ENCODE data around the gene PLCD4. TPM values are rescaled to one million over a fixed set of nuclear protein-coding genes. Genes with fewer than 3 reads are reported as not detected.

Gene PLCD4
- total RNA-seq (2014; rRNA removed; shearing (Covaris generic); ENCODE audit: low replicate concordance), result 4.3 and 11.9 TPM in 2 replicates

DNA sequence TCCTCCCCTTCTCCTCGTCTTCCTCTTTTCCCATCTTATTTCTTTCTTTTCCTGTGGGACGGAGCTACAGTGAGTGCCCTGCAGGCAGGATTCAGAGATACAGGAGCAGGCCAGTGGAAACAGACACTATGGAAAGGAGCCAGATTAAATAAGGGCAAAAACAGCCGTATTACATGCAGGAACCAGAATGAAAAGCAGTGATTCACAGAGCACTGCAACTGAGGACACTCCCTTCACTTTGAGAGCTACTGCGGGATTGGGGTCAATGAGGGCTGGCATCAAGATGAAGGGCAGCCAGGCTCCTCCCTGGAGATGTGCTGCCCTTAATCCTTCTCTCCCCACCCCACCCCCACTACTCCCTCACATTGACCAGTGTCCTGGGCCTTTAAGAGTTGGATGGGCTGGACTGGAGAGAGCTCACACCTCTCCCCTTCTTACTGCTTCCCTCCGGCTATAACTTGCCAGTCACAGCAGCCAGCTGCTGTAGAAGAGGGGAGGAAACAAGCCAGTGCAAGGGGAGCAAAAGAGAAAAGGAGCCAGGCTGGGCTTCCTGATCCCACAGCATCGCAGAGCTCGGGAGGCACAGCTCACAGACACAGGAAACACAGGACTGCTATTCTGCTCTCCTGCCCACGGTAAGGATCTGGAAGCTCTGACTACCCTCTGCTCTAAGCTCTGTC, at the start of gene PLCD4:
Gene PLCD4 (plus strand): TSS at position 464 of the 680 bp plus-strand sequence. CDS start 7,841 bp downstream, outside the sequence.
- peak; percentile 91 for DNase-seq (ENCODE audit: low read depth)
- in situ Hi-C loops (cut with HindIII; ENCODE audit: low pct_unique_long_range_greater_than_20kb, low sequenced_read_pairs), result no loop called here

GRCh38 chr2:218557941-218558340, 49.8 kb upstream of the PLCD4 start:
- no peak for DNase-seq (ENCODE audit: low read depth)
- in situ Hi-C loops (cut with HindIII; ENCODE audit: low pct_unique_long_range_greater_than_20kb, low sequenced_read_pairs), result no loop called here

DNA sequence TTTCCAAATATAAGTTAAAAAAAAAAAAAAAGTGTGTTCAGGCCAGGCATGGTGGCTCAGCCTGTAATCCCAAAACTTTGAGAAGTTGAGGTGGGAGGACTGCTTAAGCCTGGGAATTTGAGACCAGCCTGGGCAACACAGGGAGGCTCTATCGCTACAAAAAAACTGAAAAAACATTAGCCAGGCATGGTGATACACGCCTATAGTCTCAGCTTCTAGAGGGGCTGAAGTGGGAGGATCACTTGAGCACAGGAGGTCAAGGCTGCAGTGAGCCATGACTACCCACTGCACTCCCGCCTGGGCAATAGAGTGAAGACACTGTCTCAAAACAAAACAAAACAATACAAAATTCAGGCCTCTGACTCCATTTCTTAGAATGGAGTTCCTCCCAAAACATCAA, 48.7 kb upstream of the PLCD4 start:
- no peak for DNase-seq (ENCODE audit: low read depth)
- in situ Hi-C loops (cut with HindIII; ENCODE audit: low pct_unique_long_range_greater_than_20kb, low sequenced_read_pairs), result no loop called here

DNA sequence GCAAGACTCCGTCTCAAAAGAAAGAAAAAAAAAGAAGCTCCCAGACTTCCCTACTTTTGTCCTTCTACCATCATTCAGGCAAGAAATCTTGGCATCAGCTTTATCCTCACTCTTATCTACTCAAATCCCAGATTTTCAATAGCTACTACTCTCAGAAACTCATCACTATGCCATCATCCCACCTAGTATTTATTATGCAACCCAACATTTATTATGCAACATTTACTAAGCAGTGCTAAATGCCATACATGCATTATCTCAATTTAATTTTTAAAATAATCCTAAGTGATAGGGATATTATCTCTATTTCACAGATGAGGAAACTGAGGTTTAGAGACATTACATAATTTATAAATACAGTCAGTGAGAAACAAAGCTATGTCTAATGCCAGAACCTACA, 43.6 kb upstream of the PLCD4 start:
- in situ Hi-C loops (cut with HindIII; ENCODE audit: low pct_unique_long_range_greater_than_20kb, low sequenced_read_pairs), result no loop called here
- DNase-seq (ENCODE audit: low read depth), result no peak

- no peak for DNase-seq (ENCODE audit: low read depth)
- in situ Hi-C loops (cut with HindIII; ENCODE audit: low pct_unique_long_range_greater_than_20kb, low sequenced_read_pairs), result no loop called here
Observed at GRCh38 chr2:218566296-218566695, 41.4 kb upstream of the PLCD4 start.

- DNase-seq (ENCODE audit: low read depth), result no peak
- in situ Hi-C loops (cut with HindIII; ENCODE audit: low pct_unique_long_range_greater_than_20kb, low sequenced_read_pairs), result no loop called here
Observed at GRCh38 chr2:218567797-218568189, 39.9 kb upstream of the PLCD4 start.

DNA sequence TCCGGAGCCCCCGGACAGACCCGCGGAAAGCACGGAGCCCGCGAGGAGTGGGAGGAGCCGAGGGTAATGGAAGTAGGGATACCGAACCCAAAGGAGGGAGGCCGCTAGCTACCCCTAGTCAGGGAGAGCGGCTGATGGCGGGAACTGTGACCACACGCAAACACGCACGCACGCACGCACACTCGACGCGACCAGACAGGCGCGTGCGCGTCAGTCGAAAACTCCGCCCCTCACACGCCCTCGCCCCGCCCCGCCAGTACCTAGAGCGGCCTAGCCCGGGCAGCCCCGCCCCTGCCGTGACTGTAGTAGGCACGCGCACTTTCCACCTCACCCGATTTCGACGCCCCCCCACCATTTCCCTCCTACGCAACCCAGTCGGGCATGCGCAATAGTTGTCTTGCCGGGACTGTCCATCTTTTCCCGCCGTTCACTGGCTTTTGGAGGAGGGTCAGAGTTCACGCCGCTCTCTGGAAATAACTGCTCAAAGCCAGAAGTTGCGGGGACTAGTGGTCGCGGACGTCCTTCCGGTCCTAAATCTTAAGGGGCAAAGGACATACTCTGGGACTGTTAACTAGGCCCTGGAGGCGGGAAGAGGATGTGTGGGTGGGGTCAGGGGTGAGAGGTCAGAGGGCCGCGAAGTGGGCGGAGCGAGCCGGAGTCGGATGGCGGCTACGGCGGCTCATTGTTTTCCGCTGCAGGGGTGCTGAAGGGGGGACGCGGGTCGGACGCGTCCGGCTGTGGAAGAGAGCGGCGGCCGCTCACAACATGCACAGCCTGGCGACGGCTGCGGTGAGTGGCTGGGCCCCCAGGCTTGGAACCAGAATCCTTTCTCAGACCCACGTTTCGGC, 39.3 kb upstream of the PLCD4 start, which contains the start of the genes CNOT9 and USP37:
Gene CNOT9 (plus strand): TSS at position 650 of the 848 bp plus-strand sequence. CDS start 116 bp downstream, at position 766.
Gene USP37 (minus strand): TSS at position 162 of the 848 bp plus-strand sequence. CDS start 9,698 bp downstream, outside the sequence.
- DNase-seq (ENCODE audit: low read depth), result peak; percentile 96
- in situ Hi-C loops (cut with HindIII; ENCODE audit: low pct_unique_long_range_greater_than_20kb, low sequenced_read_pairs), result no loop called here

DNA sequence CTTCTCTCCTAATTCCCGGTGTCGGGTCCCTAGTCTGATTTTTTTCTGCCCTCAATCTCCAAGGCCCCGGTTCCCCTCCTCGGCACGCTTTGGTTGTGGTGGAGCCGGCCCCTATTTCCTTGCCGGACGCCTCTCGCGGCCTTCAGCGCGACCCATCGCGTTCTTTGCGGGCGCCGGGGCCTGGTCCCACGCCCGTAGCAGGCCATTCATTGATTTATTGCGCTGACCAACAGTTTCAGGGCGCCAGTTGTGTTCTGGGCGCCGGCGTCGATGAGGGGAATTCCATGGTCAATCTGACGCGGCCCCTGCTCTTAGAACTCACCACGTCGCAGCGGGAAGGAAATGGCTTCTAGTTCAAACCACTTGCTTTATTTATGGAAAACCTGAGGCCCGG, 38.7 kb upstream of the PLCD4 start:
- in situ Hi-C loops (cut with HindIII; ENCODE audit: low pct_unique_long_range_greater_than_20kb, low sequenced_read_pairs), result no loop called here
- DNase-seq (ENCODE audit: low read depth), result peak; percentile 66

DNA sequence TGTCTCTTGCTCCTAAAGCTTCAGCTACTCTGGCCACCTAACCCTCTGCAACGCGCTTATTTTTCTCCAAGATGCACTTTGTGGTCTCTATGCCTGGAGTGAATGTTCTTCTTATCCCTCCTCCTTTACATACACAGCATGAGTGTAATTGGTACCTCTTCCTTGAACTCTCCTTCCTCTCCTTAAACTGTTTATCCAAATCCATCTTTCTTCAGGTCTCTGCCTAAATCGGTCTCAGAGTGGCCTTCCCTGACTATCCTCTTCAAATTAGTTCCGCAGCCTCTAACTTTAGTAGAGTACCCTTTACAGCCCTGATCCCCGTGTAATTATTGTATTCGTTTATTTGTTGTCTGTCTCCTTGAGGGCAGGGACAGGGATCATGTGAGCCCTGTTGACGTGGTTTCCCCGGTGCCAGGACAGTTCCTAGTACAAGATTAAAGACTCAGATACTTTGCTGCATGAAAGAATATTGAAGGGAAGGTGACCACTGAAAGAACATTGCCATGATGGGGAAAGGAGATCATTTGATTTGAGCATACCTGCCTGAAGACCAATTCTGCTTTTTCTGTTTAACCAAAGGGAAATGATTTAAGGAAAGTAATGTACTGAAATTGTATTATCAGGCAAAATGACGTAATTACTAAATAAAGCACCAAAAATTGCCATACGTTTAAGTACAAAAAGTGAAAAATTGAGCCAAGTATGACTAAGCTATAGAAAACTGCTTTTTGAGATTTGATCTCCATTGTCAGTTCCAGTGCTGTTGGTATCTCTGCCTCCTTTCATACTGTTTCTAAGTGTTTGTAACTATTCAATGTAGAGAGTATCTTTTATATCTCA, 37.8 kb upstream of the PLCD4 start:
- peak; percentile 56 for DNase-seq (ENCODE audit: low read depth)
- in situ Hi-C loops (cut with HindIII; ENCODE audit: low pct_unique_long_range_greater_than_20kb, low sequenced_read_pairs), result no loop called here

GRCh38 chr2:218570850-218571249, 36.8 kb upstream of the PLCD4 start:
- in situ Hi-C loops (cut with HindIII; ENCODE audit: low pct_unique_long_range_greater_than_20kb, low sequenced_read_pairs), result no loop called here
- DNase-seq (ENCODE audit: low read depth), result no peak

DNA sequence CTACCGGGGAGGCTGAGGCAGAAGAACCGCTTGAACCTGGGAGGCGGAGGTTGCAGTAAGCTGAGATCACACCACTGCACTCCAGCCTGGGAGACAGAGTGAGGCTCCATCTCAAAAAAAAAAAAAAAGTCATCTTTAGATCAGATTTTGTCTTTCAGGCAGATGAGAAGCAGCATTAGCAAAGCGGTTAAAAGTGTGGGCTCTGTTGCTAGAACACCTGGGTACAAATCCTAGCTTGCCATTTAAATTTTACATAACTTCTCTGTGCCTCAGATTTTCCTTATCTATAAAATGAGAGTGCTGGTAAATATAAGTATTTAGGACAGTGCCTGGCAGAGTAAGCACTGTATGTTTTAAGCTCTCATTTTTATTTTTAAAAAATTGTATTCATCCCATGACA, 30.8 kb upstream of the PLCD4 start:
- in situ Hi-C loops (cut with HindIII; ENCODE audit: low pct_unique_long_range_greater_than_20kb, low sequenced_read_pairs), result no loop called here
- DNase-seq (ENCODE audit: low read depth), result no peak

GRCh38 chr2:218577482-218578220, 30.0 kb upstream of the PLCD4 start:
- in situ Hi-C loops (cut with HindIII; ENCODE audit: low pct_unique_long_range_greater_than_20kb, low sequenced_read_pairs), result no loop called here
- DNase-seq (ENCODE audit: low read depth), result no peak

DNA sequence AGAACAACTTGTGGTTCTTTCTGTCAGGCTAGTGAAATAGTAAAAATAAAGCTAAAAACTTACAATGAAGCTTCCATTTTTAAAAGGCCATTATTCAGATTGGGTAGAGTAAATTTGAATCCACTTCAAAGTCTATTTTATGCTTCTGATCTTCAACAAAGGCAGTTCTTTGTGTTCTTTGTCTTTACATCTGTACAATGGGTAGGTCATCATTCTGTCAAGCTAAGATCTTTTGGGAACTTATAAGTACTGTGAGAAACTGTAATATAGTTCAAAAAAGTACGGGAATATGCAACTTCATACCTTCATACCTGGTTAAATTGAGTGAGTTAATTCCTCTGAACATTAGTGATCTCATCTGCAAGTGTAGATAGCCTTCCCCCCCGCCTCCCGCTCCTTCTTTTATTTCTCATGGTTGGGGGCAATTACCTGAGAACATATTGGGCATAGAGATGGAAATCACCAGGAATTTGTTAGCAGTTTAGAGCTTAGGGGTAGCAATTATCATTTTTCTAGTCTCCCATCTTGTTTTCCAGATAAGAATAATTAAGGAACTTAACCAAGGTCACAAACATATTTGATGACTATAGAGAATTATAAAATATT, 29.3 kb upstream of the PLCD4 start:
- no peak for DNase-seq (ENCODE audit: low read depth)
- in situ Hi-C loops (cut with HindIII; ENCODE audit: low pct_unique_long_range_greater_than_20kb, low sequenced_read_pairs), result no loop called here

DNA sequence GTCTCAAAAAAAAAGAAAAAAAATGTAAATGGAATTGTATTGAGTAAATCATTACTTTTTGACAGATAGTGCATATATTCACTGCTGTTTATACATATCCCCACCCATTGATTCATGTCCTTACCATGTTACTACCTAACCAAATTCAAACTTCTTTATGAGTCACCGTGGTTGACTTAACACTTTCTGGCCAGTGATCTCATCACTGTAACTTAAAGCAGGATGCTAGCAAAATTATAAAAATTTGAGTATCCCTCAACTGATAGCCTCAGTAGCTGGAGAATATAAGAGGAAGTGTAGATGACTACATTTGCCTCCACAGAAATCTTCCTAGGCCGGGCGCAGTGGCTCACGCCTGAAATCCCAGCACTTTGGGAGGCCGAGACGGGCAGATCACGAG, 25.6 kb upstream of the PLCD4 start:
- DNase-seq (ENCODE audit: low read depth), result peak; percentile 72
- in situ Hi-C loops (cut with HindIII; ENCODE audit: low pct_unique_long_range_greater_than_20kb, low sequenced_read_pairs), result no loop called here

- in situ Hi-C loops (cut with HindIII; ENCODE audit: low pct_unique_long_range_greater_than_20kb, low sequenced_read_pairs), result no loop called here
- DNase-seq (ENCODE audit: low read depth), result no peak
Observed at GRCh38 chr2:218583983-218584850, 23.5 kb upstream of the PLCD4 start.

- no peak for DNase-seq (ENCODE audit: low read depth)
- in situ Hi-C loops (cut with HindIII; ENCODE audit: low pct_unique_long_range_greater_than_20kb, low sequenced_read_pairs), result no loop called here
Observed at GRCh38 chr2:218585541-218585940, 22.2 kb upstream of the PLCD4 start.

DNA sequence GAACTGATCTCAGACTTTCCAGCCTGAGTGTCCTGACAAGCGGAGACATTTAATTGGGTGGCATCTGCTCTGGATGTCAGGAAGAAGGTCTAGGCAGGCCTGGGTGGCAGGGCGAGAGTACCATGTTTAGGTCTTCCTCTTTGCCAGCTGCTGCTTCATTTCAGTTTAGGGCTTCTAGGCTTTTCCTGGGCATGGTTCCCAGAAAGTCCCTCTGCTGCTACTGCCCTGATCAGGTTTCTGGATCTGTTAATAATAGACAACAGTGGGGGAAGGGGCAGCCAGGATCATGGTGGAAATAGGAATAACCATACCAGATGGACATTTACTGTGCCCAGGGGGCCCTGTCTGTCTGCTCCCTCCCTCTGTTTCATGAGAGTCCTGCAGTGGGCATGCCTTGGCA, 2.3 kb upstream of the PLCD4 start:
- DNase-seq (ENCODE audit: low read depth), result peak; percentile 26
- in situ Hi-C loops (cut with HindIII; ENCODE audit: low pct_unique_long_range_greater_than_20kb, low sequenced_read_pairs), result no loop called here
